NOMO-1 treated with dmso at 0.1 percent for 144 hours (cell line): Measurements from ENCODE around the gene TGFBR3.

ENCODE experiments used
- DNase-seq: peaks from one replicate; lab custom pipeline; 2025; ENCODE audit not compliant: unreplicated experiment; lab: John Stamatoyannopoulos, UW

Gene TGFBR3

GRCh38 chr1:91661121-91661520 is 224.8 kb downstream of the TGFBR3 start:
- DNase-seq: no peak

GRCh38 chr1:91660708-91661107 is 225.2 kb downstream of the TGFBR3 start:
- no peak for DNase-seq

- DNase-seq: no peak
These were observed 230.0 kb downstream of the TGFBR3 start for GRCh38 chr1:91655912-91656449.

- no peak for DNase-seq
These were observed 232.8 kb downstream of the TGFBR3 start for GRCh38 chr1:91653183-91653582.

- no peak for DNase-seq
These were observed 234.3 kb downstream of the TGFBR3 start for GRCh38 chr1:91651661-91652071.

GRCh38 chr1:91651243-91651642 is 234.7 kb downstream of the TGFBR3 start:
- DNase-seq: no peak

GRCh38 chr1:91650764-91651163 is 235.2 kb downstream of the TGFBR3 start:
- DNase-seq: no peak

GRCh38 chr1:91647061-91647460 is 238.9 kb downstream of the TGFBR3 start:
- no peak for DNase-seq

GRCh38 chr1:91645031-91645430 is 240.9 kb downstream of the TGFBR3 start:
- no peak for DNase-seq

GRCh38 chr1:91643431-91643830 is 242.5 kb downstream of the TGFBR3 start:
- DNase-seq: no peak

GRCh38 chr1:91640877-91641526 is 244.9 kb downstream of the TGFBR3 start:
- no peak for DNase-seq

GRCh38 chr1:91637539-91637994 is 248.4 kb downstream of the TGFBR3 start:
- no peak for DNase-seq

- DNase-seq: no peak
These were observed 250.2 kb downstream of the TGFBR3 start for GRCh38 chr1:91635763-91636162.

- DNase-seq: no peak
These were observed 252.5 kb downstream of the TGFBR3 start for GRCh38 chr1:91633438-91633837.

- DNase-seq: no peak
These were observed 254.1 kb downstream of the TGFBR3 start for GRCh38 chr1:91631718-91632330.

GRCh38 chr1:91630803-91631202 is 255.1 kb downstream of the TGFBR3 start:
- DNase-seq: no peak
